A673 (cell line): ENCODE data around the gene PTPN12. TPM values are rescaled to one million over a fixed set of nuclear protein-coding genes. Genes with fewer than 3 reads are reported as not detected.

Experiments
- BruUV-seq: library from RNA; stranded (reverse); fragments of 400-500 nt; replicated peaks from 2 replicates; lab custom pipeline; 2021; lab: Mats Ljungman, UMichigan
- CTCF ChIA-PET: fragments of 300-600 bp; sonication (Branson Sonifier 250); formaldehyde crosslinking; loops from one replicate; lab custom pipeline; 2022; ENCODE audit warnings: antibody characterized with exemption; lab: Charles Lee
- POLR2A ChIA-PET: fragments of 300-600 bp; sonication (Branson Sonifier 250); formaldehyde crosslinking; loops from one replicate; lab custom pipeline; 2022; ENCODE audit warnings: antibody characterized with exemption; ENCODE audit not compliant: low non-redundant PET; lab: Charles Lee
- DNase-seq: peaks from one replicate; pipeline ENCODE4 v3.0.0-alpha.2; 2015; ENCODE audit warnings: low spot score
- H3K27ac ChIP-seq: fragments of 200-600 bp; sonication (generic); 2 replicates; pipeline ENCODE4 v1.5.1; 2016; ENCODE audit warnings: mixed run types, low read depth, mild to moderate bottlenecking, mixed read lengths, antibody characterized with exemption, low read length; ENCODE audit not compliant: poor library complexity, severe bottlenecking
- H3K27me3 ChIP-seq: fragments of 200-600 bp; sonication (generic); replicated peaks from 2 replicates; pipeline ENCODE4 v1.6.1; 2017; ENCODE audit warnings: mixed run types, low read depth, mild to moderate bottlenecking, mixed read lengths, antibody characterized with exemption, low read length; ENCODE audit not compliant: insufficient read depth, poor library complexity
- H3K36me3 ChIP-seq: fragments of 200-600 bp; sonication (generic); 2 replicates; pipeline ENCODE4 v1.6.1; 2016; ENCODE audit warnings: mixed run types, mild to moderate bottlenecking, mixed read lengths, antibody characterized with exemption, low read length; ENCODE audit not compliant: insufficient read depth, poor library complexity, severe bottlenecking
- H3K4me1 ChIP-seq: fragments of 200-600 bp; sonication (generic); 2 replicates; pipeline ENCODE4 v1.6.1; 2017; ENCODE audit warnings: mixed run types, mild to moderate bottlenecking, mixed read lengths, antibody characterized with exemption, low read length; ENCODE audit not compliant: insufficient read depth, poor library complexity, severe bottlenecking
- H3K4me3 ChIP-seq: fragments of 200-600 bp; sonication (generic); 2 replicates; pipeline ENCODE4 v1.5.1; 2016; ENCODE audit warnings: low read depth, mixed run types, mild to moderate bottlenecking, mixed read lengths, low read length; ENCODE audit not compliant: poor library complexity, severe bottlenecking
- H3K9me3 ChIP-seq: fragments of 200-600 bp; sonication (generic); 2 replicates; pipeline ENCODE4 v1.6.1; 2016; ENCODE audit warnings: mixed run types, low read depth, mild to moderate bottlenecking, mixed read lengths, antibody characterized with exemption, low read length; ENCODE audit not compliant: poor library complexity, severe bottlenecking
- EZH2 ChIP-seq: fragments of 200-600 bp; sonication (generic); IDR thresholded peaks from 2 replicates; pipeline ENCODE4 v1.6.1; 2017; ENCODE audit warnings: borderline replicate concordance, low read depth, mild to moderate bottlenecking, mixed read lengths, antibody characterized with exemption, low read length; ENCODE audit not compliant: poor library complexity, severe bottlenecking
- intact Hi-C: fragments of 100-400 bp; cut with micrococcal nuclease; formaldehyde crosslinking; loops from one replicate; pipeline ENCODE4 v1.10.0; 2022; ENCODE audit not compliant: unreplicated experiment
- total RNA-seq: library from RNA; stranded (reverse); gene quantifications from 2 replicates; pipeline ENCODE4 v1.2.3, GENCODE V29; 2021
- TF ChIP-seq, protein P1 (sequence below): fragments of 300-800, 200-600 bp; sonication (generic); conservative IDR thresholded peaks from 2 replicates; pipeline ENCODE4 v1.5.1; 2017; ENCODE audit warnings: low read depth, mild to moderate bottlenecking, antibody characterized with exemption, low read length, moderate library complexity, mixed read lengths

The PTPN12 gene
- total RNA-seq, 1 experiment from 2014 or later, result 63.3 TPM

DNA sequence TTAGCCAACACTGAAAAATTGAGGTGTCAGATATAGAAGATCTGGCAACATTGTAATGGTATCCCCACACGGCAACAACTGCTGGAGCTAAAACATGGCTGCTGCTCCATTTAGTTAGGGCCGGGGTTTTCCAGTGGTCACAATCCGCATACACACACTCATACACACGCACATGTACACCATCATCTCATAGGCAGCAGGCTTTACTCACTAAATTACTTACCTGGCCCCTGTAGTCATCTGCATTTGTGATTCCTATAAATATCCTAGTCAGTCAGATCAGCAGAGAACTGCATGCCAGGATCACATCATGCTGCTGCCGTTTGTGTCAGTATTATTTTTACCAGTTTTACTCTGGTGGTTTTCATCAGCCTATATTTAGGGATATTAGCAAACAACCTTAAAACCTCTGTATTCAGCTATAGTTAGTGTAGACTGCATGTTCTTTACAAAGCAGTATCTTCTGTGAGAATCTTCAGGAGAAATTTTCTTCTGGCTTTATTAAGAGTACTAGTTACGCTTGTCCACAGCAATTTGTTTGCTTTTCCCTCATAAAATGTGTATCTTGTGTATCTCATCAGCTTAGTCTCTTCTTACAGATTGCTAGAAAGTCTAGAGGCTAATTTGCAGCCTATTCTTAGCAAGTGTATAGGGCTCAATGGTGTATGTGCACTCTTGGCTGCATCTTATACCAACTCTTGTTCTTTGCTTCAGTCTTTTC is 38.3 kb upstream of the PTPN12 start:
- intact Hi-C loops, result no loop called here
- H3K4me1 ChIP-seq, result no peaks in the 10 kb centered on the region
- no peak for DNase-seq
- H3K36me3 ChIP-seq, result no peaks in the 10 kb centered on the region
- H3K9me3 ChIP-seq, result no peaks in the 10 kb centered on the region
- TF ChIP-seq, protein P1, sequence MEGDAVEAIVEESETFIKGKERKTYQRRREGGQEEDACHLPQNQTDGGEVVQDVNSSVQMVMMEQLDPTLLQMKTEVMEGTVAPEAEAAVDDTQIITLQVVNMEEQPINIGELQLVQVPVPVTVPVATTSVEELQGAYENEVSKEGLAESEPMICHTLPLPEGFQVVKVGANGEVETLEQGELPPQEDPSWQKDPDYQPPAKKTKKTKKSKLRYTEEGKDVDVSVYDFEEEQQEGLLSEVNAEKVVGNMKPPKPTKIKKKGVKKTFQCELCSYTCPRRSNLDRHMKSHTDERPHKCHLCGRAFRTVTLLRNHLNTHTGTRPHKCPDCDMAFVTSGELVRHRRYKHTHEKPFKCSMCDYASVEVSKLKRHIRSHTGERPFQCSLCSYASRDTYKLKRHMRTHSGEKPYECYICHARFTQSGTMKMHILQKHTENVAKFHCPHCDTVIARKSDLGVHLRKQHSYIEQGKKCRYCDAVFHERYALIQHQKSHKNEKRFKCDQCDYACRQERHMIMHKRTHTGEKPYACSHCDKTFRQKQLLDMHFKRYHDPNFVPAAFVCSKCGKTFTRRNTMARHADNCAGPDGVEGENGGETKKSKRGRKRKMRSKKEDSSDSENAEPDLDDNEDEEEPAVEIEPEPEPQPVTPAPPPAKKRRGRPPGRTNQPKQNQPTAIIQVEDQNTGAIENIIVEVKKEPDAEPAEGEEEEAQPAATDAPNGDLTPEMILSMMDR, result no peak
- no peak for TF ChIP-seq EZH2
- H3K27ac ChIP-seq, result no peak overlapping the region
- POLR2A ChIA-PET, result no interaction called here
- CTCF ChIA-PET, result no interaction called here
- no peaks in the 10 kb centered on the region for H3K27me3 ChIP-seq
- no TSS peak for BruUV-seq
- H3K4me3 ChIP-seq, result no peak overlapping the region

DNA sequence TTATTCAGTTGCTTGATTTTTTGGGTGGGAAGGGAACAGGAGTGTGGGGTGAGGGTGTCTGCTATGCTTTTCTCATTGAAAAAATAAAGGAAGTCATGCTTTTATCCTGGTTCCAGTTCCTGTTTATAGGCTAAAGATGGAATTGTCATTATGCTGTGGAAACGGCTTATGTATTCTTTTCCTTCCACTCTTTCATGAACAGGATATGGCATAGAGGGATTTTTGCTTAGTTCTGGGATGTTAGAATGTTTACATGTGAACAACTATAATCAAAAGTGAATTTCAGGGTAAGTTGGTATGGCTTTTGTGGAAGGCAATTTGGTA is 35.9 kb upstream of the PTPN12 start:
- ChIA-PET POLR2A (no interaction called here), CTCF (no interaction called here)
- Histone ChIP-seq H3K4me1 (no peaks in the 10 kb centered on the region), H3K27ac (no peak overlapping the region), H3K9me3 (no peaks in the 10 kb centered on the region), H3K27me3 (no peaks in the 10 kb centered on the region), H3K36me3 (no peaks in the 10 kb centered on the region), H3K4me3 (no peak overlapping the region)
- DNase-seq, result no peak
- intact Hi-C loops, result no loop called here
- TF ChIP-seq EZH2, result no peak
- TF ChIP-seq, protein P1, result no peak
- no TSS peak for BruUV-seq

DNA sequence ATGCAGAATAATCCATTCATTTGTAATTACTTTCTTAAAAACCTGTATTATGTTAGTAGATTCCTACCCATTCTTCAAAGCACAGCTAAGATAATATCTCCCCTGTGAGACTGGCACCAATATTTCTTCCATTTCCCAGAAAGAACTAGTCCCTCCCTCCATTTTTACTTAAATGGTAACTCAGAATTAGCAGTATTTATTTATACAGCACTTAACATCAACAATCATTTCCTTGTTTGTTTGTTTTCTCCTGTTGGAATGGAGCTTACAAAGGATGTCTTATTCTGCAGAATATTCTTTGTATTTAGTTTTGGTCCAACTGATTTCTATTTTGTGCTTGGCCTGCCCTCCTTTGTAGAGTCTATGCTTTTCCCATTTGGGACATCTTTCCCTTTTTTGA is 32.1 kb upstream of the PTPN12 start:
- Histone ChIP-seq H3K9me3 (no peaks in the 10 kb centered on the region), H3K27me3 (no peaks in the 10 kb centered on the region), H3K36me3 (no peaks in the 10 kb centered on the region), H3K27ac (no peak overlapping the region), H3K4me3 (no peak overlapping the region), H3K4me1 (no peaks in the 10 kb centered on the region)
- CTCF ChIA-PET, result no interaction called here
- no TSS peak for BruUV-seq
- TF ChIP-seq, protein P1, result no peak
- TF ChIP-seq EZH2, result no peak
- intact Hi-C loops, result no loop called here
- no peak for DNase-seq
- POLR2A ChIA-PET, result no interaction called here
